Epidermal melanocyte (primary cell): ENCODE results near the gene ANKS1B.

Experiments used
- DNase-seq: peaks from one replicate; pipeline ENCODE4 v3.0.0; 2011; ENCODE audit warnings: low spot score; ENCODE audit not compliant: insufficient read length

The ANKS1B gene

DNA sequence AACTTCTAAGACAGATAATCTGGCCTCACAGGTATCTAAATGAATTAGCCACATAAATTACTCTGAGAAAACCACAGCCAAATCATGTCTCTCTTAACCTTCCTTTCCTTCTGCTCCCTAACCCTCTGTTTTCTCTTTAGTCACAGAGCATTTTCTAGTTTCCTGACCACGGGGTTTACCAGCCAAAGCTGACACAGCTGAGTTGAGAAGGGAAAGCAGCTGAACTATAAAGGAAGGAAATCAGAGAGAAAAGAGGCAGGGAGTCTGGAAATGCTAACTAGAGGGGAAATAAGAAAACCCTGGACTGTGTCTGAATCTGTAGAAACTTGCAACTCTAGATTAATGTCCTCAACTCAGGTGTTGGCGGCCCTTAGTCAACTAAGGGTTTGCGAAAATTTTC, 24.4 kb downstream of the ANKS1B start:
- no peak for DNase-seq

DNA sequence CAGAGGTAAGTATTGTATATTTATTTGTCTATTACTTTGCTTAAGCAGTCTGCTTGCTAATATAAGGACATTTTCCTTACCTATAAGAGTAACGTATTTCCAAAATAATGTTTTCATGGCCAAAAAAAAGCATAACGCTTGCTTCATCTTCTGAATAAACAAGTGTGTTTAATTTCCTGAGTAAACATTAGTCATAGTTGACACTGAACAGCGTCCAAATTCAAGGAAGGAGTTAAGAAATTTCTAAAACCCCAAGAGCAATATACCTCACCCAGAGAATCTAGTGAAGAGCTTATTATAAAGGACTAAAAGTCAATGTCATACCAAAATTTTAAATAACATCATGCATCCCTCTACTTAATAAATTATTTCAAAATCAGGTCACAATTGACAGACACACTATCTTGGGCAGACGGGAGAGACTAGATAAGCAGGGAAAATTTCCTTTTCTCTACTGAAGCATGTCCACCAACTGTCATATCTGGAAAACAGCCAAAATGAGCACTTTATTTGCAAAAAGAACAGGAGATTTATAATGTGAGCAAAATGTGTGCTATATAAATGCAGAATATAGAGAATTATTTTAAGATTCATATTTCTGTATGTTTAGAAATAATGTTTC, 25.1 kb downstream of the ANKS1B start:
- DNase-seq = no peak

DNA sequence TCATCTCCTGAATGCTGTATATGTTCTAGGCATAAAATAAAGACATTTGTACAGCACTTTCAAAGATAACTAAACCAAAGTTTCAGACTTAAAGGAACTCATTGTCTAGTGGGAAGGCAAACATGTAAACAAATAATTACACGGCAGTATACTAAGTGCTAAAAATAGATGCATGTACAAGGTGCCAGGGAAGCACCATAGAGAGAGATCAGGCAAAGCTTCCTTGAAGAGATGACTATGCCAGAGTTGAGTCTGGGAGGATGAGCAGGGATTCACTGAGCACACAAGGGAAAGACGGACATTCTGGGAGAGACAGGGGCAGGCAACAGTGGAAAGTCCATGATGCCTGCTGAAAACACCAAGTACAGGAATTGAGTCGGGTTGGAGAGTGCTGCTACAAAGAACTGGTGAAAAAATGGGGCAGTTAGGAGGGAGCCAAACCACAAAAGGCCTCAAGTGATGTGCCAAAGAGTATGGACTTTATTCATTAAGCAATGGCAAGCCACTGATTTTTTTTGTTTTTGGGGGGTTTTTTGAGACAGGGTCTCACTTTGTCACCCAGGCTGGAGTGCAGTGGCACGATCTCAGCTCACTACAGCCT, 26.8 kb downstream of the ANKS1B start:
- DNase-seq = no peak

DNA sequence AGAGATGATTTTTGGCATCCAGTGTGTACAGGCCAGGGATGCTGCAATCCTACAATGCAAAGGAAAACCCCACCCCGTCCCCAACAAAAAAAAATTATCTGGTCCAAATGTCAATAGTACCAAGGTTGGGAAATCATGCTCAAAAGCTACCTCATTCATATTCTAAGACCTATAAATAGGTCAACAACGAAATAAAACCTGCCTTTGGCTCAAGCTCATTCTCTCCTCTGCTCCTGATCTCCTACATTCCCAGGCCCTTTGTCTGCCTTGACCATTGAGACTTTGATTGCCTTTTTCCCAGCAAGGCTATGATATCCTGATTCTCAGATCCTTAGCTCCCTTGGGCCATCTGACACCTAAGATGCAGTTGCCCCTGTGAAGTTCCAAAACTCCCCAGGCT, 30.0 kb downstream of the ANKS1B start:
- no peak for DNase-seq

DNA sequence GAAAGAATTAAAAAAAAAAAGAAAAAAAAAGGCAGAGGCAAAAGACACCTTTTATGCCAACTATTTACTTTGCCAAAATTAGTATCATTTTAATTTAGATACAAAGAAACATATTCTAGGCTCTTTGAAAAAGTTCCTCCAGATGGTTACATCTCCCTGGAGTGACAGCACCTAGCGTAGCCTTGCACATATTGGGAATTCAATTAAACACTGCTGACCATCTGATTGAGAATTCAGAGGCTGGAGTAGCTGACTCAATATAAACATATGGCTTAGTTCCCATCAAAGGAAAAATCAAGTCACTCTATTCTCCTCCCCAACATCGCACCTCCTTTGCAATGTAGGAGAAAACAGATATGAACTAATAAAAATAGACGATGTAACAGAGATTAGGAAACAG, 36.4 kb downstream of the ANKS1B start:
- DNase-seq = no peak

DNA sequence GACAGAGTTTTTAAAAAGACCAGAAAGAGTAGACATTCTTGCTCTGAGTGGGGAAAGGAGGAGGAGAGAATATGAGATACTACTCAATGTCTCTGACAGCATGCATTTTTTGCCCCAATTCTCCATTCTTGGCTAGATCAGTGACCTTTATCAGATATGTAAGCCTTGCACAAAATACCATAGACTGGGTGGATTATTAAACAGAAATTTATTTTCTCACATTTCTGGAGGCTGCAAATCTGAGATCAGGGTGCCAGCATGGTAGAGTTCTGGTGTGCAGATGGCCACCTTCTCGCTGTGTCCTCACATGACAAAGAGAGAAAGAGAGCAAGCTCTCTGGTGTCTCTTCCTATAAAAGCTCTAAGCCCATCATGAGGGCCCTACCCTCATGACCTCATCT, 38.6 kb downstream of the ANKS1B start:
- no peak for DNase-seq

DNA sequence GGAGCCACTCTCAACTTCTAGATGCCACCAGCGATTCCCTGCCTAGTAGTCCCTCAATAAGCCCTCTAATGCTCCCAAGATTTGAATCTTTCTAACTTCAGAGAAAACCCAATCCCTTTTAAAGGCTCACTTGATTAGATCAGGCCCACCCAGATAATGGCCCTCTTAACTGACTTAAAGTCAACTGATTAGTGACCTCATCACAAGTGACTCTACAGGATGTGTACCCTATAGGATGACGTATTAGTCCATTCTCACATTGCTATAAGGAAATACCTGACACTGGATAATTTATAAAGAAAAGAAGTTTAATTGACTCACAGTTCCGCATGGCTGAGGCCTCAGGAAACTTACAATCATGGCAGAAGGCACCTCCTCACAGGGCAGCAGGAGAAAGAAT, 49.1 kb downstream of the ANKS1B start:
- no peak for DNase-seq

DNA sequence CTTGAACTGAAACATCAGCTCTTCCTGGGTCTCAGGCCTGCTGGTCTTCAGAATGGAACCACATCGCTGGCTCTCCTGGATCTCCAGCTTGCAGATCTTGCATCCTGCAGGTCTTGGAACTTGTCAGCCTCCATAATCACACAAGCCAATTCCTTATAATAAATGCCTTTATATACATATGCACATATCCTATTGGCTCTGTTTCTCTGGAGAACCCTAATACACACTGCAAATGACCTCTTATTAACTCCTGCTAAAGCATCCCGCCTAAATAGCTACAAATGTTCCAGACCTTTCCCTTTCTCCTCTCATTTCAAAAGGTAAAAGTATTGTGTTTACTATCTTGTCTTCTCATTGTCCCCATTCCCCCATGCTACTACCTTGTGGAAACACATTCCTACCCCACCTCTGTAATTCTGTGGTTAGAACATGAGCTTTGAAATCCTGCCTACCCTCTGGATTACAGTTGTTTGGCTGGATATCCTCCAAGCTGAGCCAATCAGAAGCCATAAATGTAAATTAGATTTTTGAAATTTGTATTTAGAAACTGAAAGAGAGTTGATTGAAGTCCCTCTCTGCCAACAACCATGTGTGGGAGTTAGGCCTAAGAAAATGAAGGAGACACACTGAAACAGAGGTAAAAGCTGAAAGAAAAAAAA, 58.1 kb downstream of the ANKS1B start:
- DNase-seq = no peak

DNA sequence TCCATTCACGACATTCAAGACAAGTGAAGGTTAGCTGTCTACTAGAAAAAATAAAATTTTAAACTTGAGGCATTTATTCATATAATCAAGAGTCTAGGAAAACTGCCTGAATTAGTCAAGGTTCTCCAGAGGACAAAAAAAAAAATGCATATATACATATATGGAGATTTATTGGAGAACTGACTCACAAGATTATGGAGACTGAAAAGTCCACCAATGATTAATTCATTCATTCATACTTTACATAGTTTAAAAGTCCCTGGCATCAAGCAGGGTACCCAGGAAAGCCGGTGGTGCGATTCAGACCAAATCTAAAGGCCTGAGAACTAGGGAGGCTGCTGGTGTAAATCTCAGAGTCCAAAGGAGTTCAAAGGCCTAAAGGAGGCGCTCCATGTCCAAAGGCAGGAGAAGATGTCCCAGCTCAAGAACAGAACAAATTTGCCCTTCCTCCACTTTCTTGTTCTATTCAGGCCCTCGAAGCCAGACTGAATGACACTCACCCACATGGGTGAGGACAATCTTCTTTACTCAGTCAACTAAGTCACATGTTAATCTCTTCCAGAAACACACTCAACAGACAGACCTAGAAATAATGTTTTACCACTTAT, 64.3 kb downstream of the ANKS1B start:
- no peak for DNase-seq

DNA sequence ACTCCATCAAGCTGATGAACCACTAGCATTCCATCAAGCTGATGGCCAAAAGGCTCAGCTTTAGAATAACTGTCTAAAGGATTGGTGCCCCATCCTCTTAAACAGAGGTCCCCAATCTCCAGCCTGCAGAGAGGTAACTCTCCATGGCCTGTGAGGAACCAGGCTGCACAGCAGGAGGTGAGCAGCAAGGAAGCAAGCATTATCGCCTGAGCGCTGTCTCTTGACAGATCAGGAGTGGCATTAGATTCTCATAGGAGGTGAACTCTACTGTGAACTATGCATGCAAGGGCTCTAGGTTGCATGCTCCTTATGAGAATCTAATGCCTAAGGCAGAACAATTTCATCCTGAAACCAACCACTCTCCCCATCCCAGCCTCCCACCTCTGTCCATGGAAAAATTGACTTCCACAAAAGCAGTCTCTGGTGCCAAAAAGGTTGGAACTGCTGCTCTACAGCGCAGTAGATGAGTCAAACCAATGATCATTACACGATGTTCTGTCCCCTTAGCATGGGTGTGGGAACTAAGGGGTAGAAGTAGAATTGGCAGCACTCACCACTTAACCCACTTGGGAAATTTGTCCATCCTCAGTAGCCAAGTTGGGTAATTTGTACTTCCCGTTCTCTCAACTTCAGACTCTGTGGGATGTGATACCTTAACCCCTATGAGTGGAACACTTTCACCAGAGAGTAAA, 66.9 kb downstream of the ANKS1B start:
- DNase-seq = no peak

DNA sequence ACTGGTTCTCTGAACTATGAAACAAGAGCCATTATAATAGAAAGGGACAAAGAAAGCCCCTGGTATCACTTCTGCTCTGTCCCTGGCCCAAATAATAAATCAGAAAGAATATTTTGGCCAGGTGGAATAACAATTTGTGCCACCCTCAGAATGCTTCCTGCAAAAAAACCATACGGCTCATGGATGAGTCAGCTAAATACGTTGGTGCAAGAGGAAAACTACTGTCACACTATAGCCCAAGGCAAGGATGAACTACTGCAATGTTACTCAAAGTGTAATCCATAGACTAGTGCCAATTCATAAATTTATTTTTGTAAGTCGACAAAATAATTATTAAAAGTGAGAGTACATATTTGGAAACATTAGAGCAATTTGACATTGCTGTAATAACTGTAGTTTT, 68.2 kb downstream of the ANKS1B start:
- DNase-seq = no peak

DNA sequence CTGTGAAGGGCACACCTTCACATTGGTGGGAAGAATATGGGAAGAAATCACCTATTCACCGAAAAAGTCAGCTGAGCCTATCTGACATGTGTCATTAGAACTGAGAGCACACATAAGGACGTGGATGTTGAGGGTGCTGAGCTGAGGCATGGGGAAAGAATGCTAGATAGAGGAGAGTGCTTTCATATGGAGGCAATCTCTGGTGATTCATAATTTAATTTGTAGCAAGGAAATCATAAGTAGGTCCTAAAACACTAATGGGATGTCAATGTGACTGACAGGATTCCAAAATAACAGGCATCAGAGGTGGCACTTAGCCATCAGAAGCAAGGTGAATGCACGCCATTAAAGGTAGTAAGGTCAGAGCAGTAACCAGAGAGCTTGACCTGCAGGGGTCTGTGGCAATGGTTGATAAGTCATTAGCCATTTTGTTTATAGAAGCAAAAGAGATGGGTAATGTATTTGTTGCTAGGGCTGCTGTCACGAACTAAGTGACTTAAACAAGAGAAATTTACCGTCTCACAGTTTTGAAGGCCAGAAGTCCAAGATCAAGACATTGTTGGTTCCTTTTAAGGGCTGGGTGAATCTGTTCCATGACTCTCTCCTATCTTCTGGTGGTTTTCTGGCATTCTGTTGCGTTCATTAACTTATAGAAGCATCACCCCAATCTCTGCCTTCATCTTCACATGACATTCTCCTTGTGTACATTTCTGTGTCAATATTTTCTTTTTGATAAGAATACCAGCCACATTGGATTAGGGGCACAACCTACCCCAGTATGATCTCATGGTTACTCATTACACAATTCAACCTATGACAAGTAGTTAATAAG, 69.3 kb downstream of the ANKS1B start:
- no peak for DNase-seq

DNA sequence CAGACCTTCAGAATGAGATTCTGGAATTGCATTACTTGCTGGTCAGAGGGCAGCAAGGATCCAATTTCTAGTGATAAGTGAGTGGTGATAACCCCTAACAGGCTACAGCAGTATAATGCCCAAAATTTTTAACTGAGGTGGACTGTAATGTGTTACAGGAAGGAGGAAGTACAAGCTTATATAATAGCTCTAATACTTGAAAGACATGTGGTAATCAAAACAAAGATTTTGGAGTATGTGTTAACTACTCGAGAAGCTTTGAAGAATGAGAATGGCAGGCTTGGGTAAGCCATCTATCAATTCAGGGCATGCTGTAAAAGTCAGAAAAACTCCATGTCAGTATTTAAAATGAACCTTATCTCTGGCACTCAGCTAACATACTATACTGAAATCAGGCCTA, 70.5 kb downstream of the ANKS1B start:
- DNase-seq = no peak

DNA sequence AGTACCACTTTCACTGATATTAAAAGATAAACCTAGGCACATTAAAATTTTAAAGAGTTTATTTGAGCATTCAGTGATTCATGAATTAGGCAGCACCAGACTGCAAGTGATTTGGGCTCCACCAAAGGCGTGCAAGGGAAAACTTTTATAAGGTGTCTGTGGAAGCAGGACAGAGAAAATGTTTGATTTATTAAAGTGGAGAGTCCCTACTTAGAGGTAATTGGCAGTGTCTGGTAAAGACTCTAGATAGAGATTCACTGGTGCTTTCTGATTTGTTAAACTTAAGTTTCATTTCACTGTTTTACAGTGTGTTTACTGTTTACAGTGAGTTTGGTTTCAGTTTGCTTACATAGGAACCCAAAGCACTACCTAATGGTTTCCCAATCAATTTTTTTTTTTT, 72.8 kb downstream of the ANKS1B start:
- DNase-seq = no peak

DNA sequence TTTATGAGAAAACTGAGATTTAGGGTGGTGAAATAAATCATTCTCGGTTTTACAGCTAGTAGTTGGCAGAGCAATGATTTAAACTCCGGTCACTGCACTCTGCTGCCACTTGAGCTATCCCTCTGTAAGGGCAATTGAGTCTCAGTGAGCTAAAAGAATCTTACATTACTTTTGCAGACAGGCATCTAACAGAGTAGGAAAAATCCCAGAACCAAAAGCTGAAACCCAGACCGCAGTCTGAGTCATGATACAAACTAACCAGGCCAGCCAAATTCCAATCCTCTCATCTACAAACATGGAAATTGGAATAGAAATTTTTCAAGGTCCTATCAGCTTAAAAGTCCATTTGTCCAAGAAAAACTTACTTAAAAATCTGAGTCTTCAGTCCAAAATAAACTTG, 73.7 kb downstream of the ANKS1B start:
- DNase-seq = peak; percentile 41

DNA sequence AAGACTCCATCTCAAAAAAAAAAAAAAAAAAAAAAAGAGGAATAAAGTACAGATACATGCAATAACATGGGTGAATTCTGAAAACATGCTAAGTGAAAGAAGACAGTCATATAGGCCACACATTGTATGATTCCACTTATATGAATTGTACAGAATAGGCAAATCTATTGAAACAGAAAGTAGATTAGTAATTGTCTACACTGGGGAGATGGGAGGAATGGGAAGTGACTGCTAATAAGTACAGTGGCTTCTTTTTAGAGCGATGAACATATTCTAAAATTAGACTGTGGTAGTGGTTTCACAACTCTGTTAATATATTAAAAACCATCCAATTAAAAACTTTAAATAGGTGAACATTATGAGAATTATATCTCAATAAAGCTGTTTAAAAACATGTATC, 74.4 kb downstream of the ANKS1B start:
- no peak for DNase-seq

DNA sequence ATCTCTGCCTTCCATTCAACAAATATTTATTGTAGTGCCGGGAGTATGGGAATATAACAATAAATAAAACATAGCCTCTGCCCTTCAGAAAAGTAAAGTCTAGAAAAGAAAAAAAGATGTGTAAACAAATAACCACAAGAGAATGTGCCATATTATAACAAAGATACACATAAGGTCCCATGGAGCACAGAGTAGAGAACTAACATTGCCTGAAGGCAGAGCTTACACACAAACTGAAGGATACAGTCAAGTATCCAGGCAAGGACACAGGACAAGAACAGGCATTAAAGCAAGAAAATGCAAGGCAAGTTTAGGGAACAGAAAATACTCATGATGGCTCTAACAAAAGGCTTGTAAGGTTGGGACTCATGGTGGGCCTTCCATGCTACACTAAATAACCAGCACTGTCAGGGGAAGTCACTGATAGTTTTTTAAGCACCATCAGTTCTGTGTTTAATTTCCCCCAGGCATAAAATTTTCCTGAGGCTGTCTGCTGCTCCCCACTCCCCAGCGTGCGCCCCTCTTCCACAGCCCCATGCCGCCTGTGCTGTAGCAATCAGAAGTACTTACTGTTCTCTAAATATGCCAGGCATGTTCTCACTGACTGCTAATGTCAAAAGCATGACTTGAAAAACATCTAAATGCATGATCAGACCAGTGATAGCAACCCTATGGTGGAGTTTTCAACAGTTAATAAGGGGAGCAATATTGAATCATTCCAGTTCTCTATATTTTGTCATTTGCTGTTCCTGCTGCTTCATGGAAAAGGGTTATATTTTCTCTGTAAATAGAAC, 77.8 kb downstream of the ANKS1B start:
- DNase-seq = no peak

DNA sequence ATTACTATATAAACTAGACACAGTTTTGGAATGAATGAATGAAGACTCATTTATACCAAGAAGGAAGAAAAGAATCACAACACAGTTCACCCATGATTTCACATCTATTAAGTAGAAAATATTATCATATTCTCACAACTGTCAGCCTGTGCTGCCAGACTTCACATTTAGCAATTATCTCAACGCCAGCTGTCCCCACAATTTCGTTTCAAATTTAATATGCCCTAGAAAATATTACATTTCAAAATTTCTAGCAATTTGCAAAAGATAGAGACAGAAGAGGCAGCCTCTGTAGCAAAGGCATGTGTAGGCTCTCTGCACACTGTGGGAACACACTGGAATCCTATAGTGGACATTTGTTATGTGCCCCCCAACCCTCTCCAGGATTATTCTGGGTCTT, 83.6 kb downstream of the ANKS1B start:
- DNase-seq = no peak

DNA sequence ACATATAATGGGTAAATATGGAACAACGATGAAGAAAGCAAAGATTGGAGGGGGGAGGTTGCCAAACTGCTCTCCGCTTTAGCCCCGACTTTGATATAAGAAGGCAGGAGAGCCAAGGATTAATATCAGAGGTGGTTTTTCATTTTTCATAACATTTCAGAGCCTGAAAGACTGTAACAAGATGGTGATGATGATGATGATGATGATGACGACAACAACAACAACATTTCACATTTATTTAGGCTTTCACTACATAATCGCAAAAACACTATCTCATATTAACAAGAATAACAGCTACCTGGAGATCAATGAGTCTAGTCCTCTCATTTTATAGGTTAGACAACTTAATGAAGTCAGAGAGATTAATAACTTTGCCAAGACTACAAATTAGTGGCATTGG, 86.1 kb downstream of the ANKS1B start:
- no peak for DNase-seq

DNA sequence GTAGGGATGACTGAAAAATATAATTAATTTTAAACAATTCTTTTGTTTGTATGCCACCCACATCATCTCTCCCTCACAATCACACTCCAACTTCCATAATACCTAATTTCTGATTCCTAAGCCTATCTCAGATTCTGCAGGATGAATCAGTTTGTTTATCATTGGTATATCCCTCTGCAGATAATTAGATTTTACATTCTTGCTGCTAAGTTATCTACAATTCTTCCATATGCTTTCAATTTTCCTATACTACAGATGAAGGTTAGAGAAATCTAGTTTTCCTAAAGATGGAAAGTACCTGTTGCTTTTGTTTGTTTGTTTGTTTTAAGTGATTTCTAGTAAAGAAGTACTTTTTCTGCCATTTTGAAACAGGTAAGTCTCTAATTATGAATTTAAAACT, 105.3 kb downstream of the ANKS1B start:
- no peak for DNase-seq
